ENCODE data around the gene ANXA9.

DNA sequence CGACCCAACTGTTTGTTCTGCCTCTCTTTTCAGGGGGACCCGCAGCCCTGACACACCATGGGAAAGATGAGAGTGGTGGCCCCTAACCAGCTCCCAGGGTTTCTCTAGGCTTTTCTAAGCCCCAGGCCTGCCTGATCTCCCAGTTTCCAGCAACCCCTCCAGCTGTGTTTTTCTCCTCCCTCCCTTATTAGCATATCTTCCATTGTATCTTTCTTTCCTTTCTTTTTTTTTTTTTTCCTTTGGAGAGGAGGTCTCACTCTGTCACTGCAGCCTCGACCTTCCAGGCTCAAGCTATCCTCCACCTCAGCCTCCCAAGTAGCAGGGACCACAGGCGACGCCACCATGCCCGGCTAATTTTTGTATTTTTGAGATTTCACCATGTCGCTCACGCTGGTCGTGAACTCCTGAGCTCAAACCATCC is 5.7 kb upstream of the ANXA9 start:
- TF ChIP-seq, protein P1, sequence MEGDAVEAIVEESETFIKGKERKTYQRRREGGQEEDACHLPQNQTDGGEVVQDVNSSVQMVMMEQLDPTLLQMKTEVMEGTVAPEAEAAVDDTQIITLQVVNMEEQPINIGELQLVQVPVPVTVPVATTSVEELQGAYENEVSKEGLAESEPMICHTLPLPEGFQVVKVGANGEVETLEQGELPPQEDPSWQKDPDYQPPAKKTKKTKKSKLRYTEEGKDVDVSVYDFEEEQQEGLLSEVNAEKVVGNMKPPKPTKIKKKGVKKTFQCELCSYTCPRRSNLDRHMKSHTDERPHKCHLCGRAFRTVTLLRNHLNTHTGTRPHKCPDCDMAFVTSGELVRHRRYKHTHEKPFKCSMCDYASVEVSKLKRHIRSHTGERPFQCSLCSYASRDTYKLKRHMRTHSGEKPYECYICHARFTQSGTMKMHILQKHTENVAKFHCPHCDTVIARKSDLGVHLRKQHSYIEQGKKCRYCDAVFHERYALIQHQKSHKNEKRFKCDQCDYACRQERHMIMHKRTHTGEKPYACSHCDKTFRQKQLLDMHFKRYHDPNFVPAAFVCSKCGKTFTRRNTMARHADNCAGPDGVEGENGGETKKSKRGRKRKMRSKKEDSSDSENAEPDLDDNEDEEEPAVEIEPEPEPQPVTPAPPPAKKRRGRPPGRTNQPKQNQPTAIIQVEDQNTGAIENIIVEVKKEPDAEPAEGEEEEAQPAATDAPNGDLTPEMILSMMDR (IDR thresholded peaks at IDR 0.05), result no peak
- TF ChIP-seq POLR2A (IDR thresholded peaks at IDR 0.05) (no peak), POLR2AphosphoS5 (IDR thresholded peaks at IDR 0.05) (no peak)

Data from suprapubic skin (tissue), 4 donors.